Immature natural killer cell (primary cell): ENCODE measurements around the gene CRLF2. TPM values are rescaled to one million over a fixed set of nuclear protein-coding genes. Genes with fewer than 3 reads are reported as not detected.
"Not testable (repeated sequence)": the region's sequence is repeated elsewhere in the genome, so short reads cannot be mapped to it uniquely, and the experiment has no call there.

Experiments
- DNase-seq, 3 donors: peaks; one replicate each; pipeline ENCODE4 v3.0.0; 2022; ENCODE audit warnings: mixed read lengths in 1 of 3
- H3K27ac Mint-ChIP-seq, 6 donors: one replicate each; pipeline ENCODE4 v1.8.0; 2020; ENCODE audit warnings: mixed read lengths in 6 of 6, mild to moderate bottlenecking in 5 of 6, inconsistent platforms in 4 of 6, moderate library complexity in 3 of 6
- H3K27me3 Mint-ChIP-seq, 3 donors: one replicate each; pipeline ENCODE4 v1.8.0; 2020 to 2021; ENCODE audit warnings: low read depth in 3 of 3, mild to moderate bottlenecking in 3 of 3, mixed read lengths in 3 of 3, moderate library complexity in 3 of 3, inconsistent platforms in 1 of 3
- H3K36me3 Mint-ChIP-seq, 3 donors: one replicate each; pipeline ENCODE4 v1.8.0; 2020; ENCODE audit warnings: mixed read lengths in 3 of 3, inconsistent platforms in 2 of 3, mild to moderate bottlenecking in 2 of 3
- H3K4me1 Mint-ChIP-seq, 2 donors: one replicate each; pipeline ENCODE4 v1.8.0; 2020; ENCODE audit warnings: inconsistent platforms in 2 of 2, mild to moderate bottlenecking in 2 of 2, mixed read lengths in 2 of 2, moderate library complexity in 1 of 2
- H3K4me3 Mint-ChIP-seq, 5 donors: one replicate each; pipeline ENCODE4 v1.8.0; 2020; ENCODE audit warnings: mild to moderate bottlenecking in 5 of 5, mixed read lengths in 5 of 5, inconsistent platforms in 3 of 5, moderate library complexity in 3 of 5
- H3K9me3 Mint-ChIP-seq, 6 donors: one replicate each; pipeline ENCODE4 v1.8.0; 2020; ENCODE audit warnings: mild to moderate bottlenecking in 6 of 6, mixed read lengths in 6 of 6, inconsistent platforms in 4 of 6, moderate library complexity in 3 of 6
- polyA plus RNA-seq, 3 donors: library from polyadenylated mRNA; unstranded; fragments of 300-500 nt; fragmentation: Illumina TruSeq; gene quantifications; one replicate each; pipeline ENCODE4 v1.2.3, GENCODE V29; 2021

The CRLF2 gene
- not detected for polyA plus RNA-seq

GRCh38 chrX:1212532-1212931, at the start of gene CRLF2:
TSS of gene CRLF2 (minus strand) at chrX:1212649. CDS start at chrX:1212634, 15 bp downstream.
- Mint-ChIP-seq H3K4me1 (peaks cover 19 to 20% of the 10 kb centered on the region in 2 donors), H3K27me3 (peaks cover 4 to 22% (median 14%) of the 10 kb centered on the region in 3 donors), H3K9me3 (peaks cover 0 to 5% (median 0%) of the 10 kb centered on the region in 6 donors), H3K4me3 (peak within 1 kb of the TSS in 2 of 5 donors; percentile 2 to 33), H3K27ac (peak within 1 kb of the TSS in 1 of 6 donors; percentile 3), H3K36me3 (no peaks in the 10 kb centered on the region)
- no peak for DNase-seq

- not testable (repeated sequence) for H3K4me1 Mint-ChIP-seq, H3K9me3 Mint-ChIP-seq, H3K27me3 Mint-ChIP-seq, H3K4me3 Mint-ChIP-seq, DNase-seq, H3K36me3 Mint-ChIP-seq, H3K27ac Mint-ChIP-seq
These were observed 49.3 kb upstream of the CRLF2 start for GRCh38 chrX:1261771-1262170.

GRCh38 chrX:1261285-1261684, 48.8 kb upstream of the CRLF2 start:
- no peak overlapping the region for H3K4me3 Mint-ChIP-seq
- DNase-seq, result no peak
- no peak overlapping the region for H3K27ac Mint-ChIP-seq

GRCh38 chrX:1252861-1253260, 40.4 kb upstream of the CRLF2 start:
- Mint-ChIP-seq H3K9me3 (no peaks in the 10 kb centered on the region), H3K27ac (peak overlapping the region in 2 of 6 donors; percentile 31 to 32), H3K36me3 (no peaks in the 10 kb centered on the region), H3K4me1 (peaks cover 20% of the 10 kb centered on the region in 2 donors), H3K4me3 (no peak overlapping the region), H3K27me3 (peaks cover 0 to 9% (median 0%) of the 10 kb centered on the region in 3 donors)
- DNase-seq, result no peak

More at GRCh38 chrX:1261285-1261684, 48.8 kb upstream of the CRLF2 start:
- H3K27me3 Mint-ChIP-seq, result no peaks in the 10 kb centered on the region
- peaks cover 0 to 2% (median 0%) of the 10 kb centered on the region in 6 donors for H3K9me3 Mint-ChIP-seq
- H3K36me3 Mint-ChIP-seq, result no peaks in the 10 kb centered on the region
- no peaks in the 10 kb centered on the region for H3K4me1 Mint-ChIP-seq

GRCh38 chrX:1249101-1249887, 36.8 kb upstream of the CRLF2 start:
- DNase-seq, result peak; percentile 37 to 56 (median 44)
- H3K27ac Mint-ChIP-seq, result peak overlapping the region; percentile 65 to 86 (median 78)
- H3K4me1 Mint-ChIP-seq, result peaks cover 22 to 27% of the 10 kb centered on the region in 2 donors
- H3K4me3 Mint-ChIP-seq, result peak overlapping the region; percentile 65 to 72 (median 67)
- H3K36me3 Mint-ChIP-seq, result no peaks in the 10 kb centered on the region
- H3K27me3 Mint-ChIP-seq, result peaks cover 3 to 9% (median 4%) of the 10 kb centered on the region in 3 donors
- H3K9me3 Mint-ChIP-seq, result no peaks in the 10 kb centered on the region

GRCh38 chrX:1248331-1249061, 36.0 kb upstream of the CRLF2 start:
- Mint-ChIP-seq H3K4me1 (peaks cover 25 to 27% of the 10 kb centered on the region in 2 donors), H3K27ac (peak overlapping the region in 1 of 6 donors; percentile 80), H3K4me3 (peak overlapping the region in 3 of 5 donors; percentile 66 to 72 (median 67)), H3K36me3 (no peaks in the 10 kb centered on the region), H3K9me3 (no peaks in the 10 kb centered on the region), H3K27me3 (peaks cover 4 to 5% (median 4%) of the 10 kb centered on the region in 3 donors)
- DNase-seq, result no peak

- peaks cover 2 to 5% (median 4%) of the 10 kb centered on the region in 3 donors for H3K27me3 Mint-ChIP-seq
- DNase-seq, result peak; percentile 69 to 70 (median 70)
- peaks cover 27 to 28% of the 10 kb centered on the region in 2 donors for H3K4me1 Mint-ChIP-seq
- peak overlapping the region in 3 of 6 donors; percentile 40 to 83 (median 49) for H3K27ac Mint-ChIP-seq
- peak overlapping the region in 4 of 5 donors; percentile 41 to 70 (median 44) for H3K4me3 Mint-ChIP-seq
- no peaks in the 10 kb centered on the region for H3K36me3 Mint-ChIP-seq
- H3K9me3 Mint-ChIP-seq, result no peaks in the 10 kb centered on the region
These were observed 34.4 kb upstream of the CRLF2 start for GRCh38 chrX:1246816-1247215.

- Mint-ChIP-seq H3K36me3 (no peaks in the 10 kb centered on the region), H3K27me3 (peaks cover 0 to 5% (median 4%) of the 10 kb centered on the region in 3 donors)
These were observed 32.0 kb upstream of the CRLF2 start for GRCh38 chrX:1244164-1245076.

GRCh38 chrX:1242891-1243402, 30.5 kb upstream of the CRLF2 start:
- H3K27ac Mint-ChIP-seq, result peak overlapping the region in 2 of 6 donors; percentile 26 to 30
- H3K4me3 Mint-ChIP-seq, result no peak overlapping the region
- no peaks in the 10 kb centered on the region for H3K36me3 Mint-ChIP-seq
- no peaks in the 10 kb centered on the region for H3K9me3 Mint-ChIP-seq
- H3K4me1 Mint-ChIP-seq, result peaks cover 7 to 8% of the 10 kb centered on the region in 2 donors
- peaks cover under 1 to 5% (median 4%) of the 10 kb centered on the region in 3 donors for H3K27me3 Mint-ChIP-seq
- no peak for DNase-seq

More at GRCh38 chrX:1244164-1245076, 32.0 kb upstream of the CRLF2 start:
- DNase-seq, result no peak
- Mint-ChIP-seq H3K4me1 (peaks cover 16% of the 10 kb centered on the region in 2 donors), H3K4me3 (no peak overlapping the region), H3K9me3 (no peaks in the 10 kb centered on the region), H3K27ac (peak overlapping the region in 1 of 6 donors; percentile 49)

GRCh38 chrX:1240551-1240950, 28.1 kb upstream of the CRLF2 start:
- not testable (repeated sequence) for DNase-seq, H3K4me3 Mint-ChIP-seq, H3K9me3 Mint-ChIP-seq, H3K27me3 Mint-ChIP-seq, H3K36me3 Mint-ChIP-seq, H3K27ac Mint-ChIP-seq, H3K4me1 Mint-ChIP-seq

- Mint-ChIP-seq H3K4me1 (peaks cover 0 to 5% of the 10 kb centered on the region in 2 donors), H3K9me3 (no peaks in the 10 kb centered on the region), H3K27me3 (peaks cover 0 to 4% (median 4%) of the 10 kb centered on the region in 3 donors), H3K27ac (no peak overlapping the region), H3K4me3 (no peak overlapping the region), H3K36me3 (no peaks in the 10 kb centered on the region)
- DNase-seq, result peak in 1 of 3 donors; percentile 13
These were observed 27.3 kb upstream of the CRLF2 start for GRCh38 chrX:1239681-1240142.

- Mint-ChIP-seq H3K4me1 (no peaks in the 10 kb centered on the region), H3K27ac (no peak overlapping the region), H3K27me3 (peaks cover 0 to 5% (median 1%) of the 10 kb centered on the region in 3 donors), H3K4me3 (no peak overlapping the region), H3K9me3 (no peaks in the 10 kb centered on the region), H3K36me3 (no peaks in the 10 kb centered on the region)
- DNase-seq, result no peak
These were observed 19.5 kb upstream of the CRLF2 start for GRCh38 chrX:1231850-1232465.
